Upper lobe of right lung (tissue), 1 donor: ENCODE results near the gene IRGC. TPM values are rescaled to one million over a fixed set of nuclear protein-coding genes. Genes with fewer than 3 reads are reported as not detected.

Source experiments
- ATAC-seq: fragments of 200-7000 bp; cut with Tn5 transposase; one replicate; pipeline ENCODE4 v1.9.1; 2020; ENCODE audit warnings: mild to moderate bottlenecking, moderate library complexity
- DNase-seq: peaks from one replicate; pipeline ENCODE4 v3.0.0-alpha.2; 2020
- H3K27ac ChIP-seq: fragments of 200-600 bp; one replicate; pipeline ENCODE4 v1.8.0; 2022
- H3K27me3 ChIP-seq: fragments of 200-600 bp; one replicate; pipeline ENCODE4 v1.8.0; 2022; ENCODE audit warnings: mild to moderate bottlenecking
- H3K36me3 ChIP-seq: fragments of 200-600 bp; one replicate; pipeline ENCODE4 v1.8.0; 2022
- H3K4me1 ChIP-seq: fragments of 200-600 bp; one replicate; pipeline ENCODE4 v1.8.0; 2022
- H3K4me3 ChIP-seq: fragments of 200-600 bp; one replicate; pipeline ENCODE4 v1.8.0; 2022; ENCODE audit warnings: mild to moderate bottlenecking
- H3K9me3 ChIP-seq: fragments of 200-600 bp; one replicate; pipeline ENCODE4 v1.8.0; 2022
- intact Hi-C: fragments of 100-400 bp; cut with DNase I; formaldehyde crosslinking; loops from one replicate; pipeline ENCODE4 v1.11.0; 2022
- total RNA-seq: library from RNA; stranded (reverse); fragmentation: NEBNext Ultra II Directional; extraction: Animal tissue kit (Norgen Biotek cat#: 25700); gene quantifications from one replicate; pipeline ENCODE4 v1.2.1, GENCODE V29; 2021
- TF ChIP-seq, protein P1 (sequence below): fragments of 200-600 bp; IDR thresholded peaks from one replicate; pipeline ENCODE4 v1.8.0; 2022; ENCODE audit warnings: antibody characterized with exemption
- donor health status: DM: no; HTN: yes; CAD: no; lungs with severe emphysema.

The IRGC gene
- total RNA-seq, 1 donor from 2014 or later, result not detected

DNA sequence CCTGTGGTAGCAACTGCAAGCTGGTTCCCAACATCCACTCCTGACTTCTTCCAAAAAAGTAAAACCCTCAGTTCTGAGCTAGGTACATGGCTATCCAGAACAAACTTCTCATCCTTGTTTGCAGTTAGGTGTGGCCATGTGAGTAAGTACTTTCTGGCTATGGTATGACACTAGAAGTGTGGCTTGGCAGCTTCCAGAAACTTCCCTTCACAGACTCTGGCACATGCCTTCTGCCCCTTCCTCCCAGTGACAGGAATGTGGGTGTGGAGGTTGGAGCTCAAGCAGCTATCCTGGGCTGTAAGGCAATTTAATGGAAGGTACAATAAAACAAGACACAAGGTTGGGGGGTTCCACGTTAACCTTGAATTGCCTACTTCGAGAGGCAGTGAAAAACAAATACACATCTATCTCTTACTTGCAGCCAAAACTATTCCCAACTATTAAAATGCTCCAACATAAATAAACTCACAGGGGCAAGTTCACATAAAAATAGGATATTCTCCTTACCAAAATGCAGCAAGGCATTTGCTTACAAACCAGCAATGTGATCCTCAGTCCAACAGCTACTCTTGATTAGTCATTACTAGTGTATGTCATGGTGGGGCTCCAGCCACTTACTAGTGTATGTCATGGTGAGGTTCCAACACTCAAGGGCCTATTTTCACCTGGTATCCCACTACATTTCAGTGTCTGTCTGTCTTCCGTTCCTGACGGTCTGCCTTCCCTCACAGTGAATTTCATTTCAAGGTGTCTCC lies 35.8 kb downstream of the IRGC start:
- H3K9me3 ChIP-seq, result no peaks in the 10 kb centered on the region
- H3K4me1 ChIP-seq, result peaks cover 18% of the 10 kb centered on the region
- DNase-seq, result no peak
- H3K27me3 ChIP-seq, result no peaks in the 10 kb centered on the region
- TF ChIP-seq, protein P1, sequence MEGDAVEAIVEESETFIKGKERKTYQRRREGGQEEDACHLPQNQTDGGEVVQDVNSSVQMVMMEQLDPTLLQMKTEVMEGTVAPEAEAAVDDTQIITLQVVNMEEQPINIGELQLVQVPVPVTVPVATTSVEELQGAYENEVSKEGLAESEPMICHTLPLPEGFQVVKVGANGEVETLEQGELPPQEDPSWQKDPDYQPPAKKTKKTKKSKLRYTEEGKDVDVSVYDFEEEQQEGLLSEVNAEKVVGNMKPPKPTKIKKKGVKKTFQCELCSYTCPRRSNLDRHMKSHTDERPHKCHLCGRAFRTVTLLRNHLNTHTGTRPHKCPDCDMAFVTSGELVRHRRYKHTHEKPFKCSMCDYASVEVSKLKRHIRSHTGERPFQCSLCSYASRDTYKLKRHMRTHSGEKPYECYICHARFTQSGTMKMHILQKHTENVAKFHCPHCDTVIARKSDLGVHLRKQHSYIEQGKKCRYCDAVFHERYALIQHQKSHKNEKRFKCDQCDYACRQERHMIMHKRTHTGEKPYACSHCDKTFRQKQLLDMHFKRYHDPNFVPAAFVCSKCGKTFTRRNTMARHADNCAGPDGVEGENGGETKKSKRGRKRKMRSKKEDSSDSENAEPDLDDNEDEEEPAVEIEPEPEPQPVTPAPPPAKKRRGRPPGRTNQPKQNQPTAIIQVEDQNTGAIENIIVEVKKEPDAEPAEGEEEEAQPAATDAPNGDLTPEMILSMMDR, result no peak
- H3K4me3 ChIP-seq, result no peak overlapping the region
- intact Hi-C loops, result no loop called here
- H3K36me3 ChIP-seq, result peaks cover 45% of the 10 kb centered on the region
- H3K27ac ChIP-seq, result no peak overlapping the region
- ATAC-seq, result no peak

DNA sequence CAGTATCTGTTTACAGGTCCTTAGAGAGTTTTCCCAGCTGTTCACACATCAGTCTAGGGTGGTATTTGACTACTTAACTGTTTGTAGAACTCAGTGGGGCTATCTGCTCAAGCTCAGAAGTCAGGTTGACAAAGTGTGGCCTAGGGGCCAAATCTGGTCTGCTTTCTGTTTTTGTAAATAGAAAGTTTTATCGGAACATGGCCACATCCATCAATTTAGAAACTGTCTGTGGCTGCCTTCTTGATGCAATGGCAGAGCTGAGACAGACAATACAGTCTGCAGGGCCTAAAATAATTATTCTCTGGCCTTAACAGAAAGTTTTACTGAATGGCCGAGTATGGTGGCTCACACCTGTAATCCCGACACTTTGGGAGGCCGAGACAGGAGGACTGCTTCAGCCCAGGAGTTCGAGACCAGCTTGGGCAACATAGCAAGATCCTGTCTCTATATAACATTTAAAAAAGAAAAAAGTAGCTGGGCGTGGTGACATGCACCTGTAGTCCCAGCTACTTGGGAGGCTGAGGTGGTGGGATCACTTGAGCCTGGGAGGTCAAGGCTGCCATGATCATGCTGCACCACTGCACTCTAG lies 36.5 kb downstream of the IRGC start:
- ATAC-seq (no peak), DNase-seq (no peak)
- Histone ChIP-seq H3K27ac (no peak overlapping the region), H3K4me1 (peaks cover 18% of the 10 kb centered on the region), H3K4me3 (no peak overlapping the region), H3K27me3 (no peaks in the 10 kb centered on the region), H3K9me3 (no peaks in the 10 kb centered on the region), H3K36me3 (peaks cover 38% of the 10 kb centered on the region)
- intact Hi-C loops, result no loop called here
- TF ChIP-seq, protein P1, result no peak

DNA sequence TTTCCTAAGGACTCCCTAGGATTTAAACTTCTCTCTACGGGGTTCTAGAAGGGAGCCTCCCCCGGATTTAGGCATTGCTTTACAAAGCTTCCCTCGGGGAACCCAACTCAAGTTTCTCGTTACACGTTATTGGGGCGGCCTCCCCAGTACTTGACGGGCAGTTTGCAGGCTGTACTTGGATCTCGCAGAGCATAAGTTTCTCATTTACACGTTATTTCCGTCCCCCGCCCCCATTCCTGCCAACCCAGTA lies 38.3 kb downstream of the IRGC start:
- intact Hi-C loops, result no loop called here

DNA sequence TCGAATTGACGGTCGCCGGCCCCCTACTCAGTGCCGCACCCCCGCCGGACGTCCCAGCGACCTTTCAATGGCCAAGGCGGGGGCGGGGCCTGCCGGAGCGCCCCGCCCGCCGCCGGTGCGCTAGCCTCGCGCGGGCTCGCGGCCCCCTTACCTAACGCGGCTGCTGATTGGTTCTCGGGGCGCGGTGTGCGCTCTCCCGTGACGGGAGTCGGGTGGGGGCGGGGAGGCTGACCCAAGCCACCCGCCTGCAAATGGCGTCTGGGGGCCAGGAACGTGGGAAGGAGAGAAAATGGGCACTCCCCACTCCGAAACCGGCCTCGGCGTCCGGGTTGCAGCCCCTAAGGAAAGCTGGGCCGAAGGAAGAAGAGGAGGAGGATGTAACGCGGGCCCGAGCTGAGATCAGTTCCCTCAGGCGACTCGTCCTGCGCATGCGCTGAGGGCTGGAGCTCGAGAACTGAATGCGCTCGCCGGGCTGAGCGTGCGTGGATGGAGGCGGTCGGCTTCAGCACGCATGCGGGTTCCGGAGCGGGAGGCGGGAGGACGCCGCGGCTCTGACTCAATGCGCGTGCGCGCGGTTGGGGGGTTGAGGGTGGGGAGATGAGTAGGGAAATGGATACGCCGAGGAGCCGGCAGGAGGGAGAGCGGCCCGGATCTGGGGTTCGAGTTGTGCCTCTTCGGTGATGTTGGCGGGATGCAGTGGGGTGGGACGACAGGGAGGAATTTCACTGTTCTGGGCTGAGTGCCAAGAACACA lies 38.8 kb downstream of the IRGC start, which contains the start of gene SMG9:
SMG9 (minus strand) TSS at position 460 of the 753 bp plus-strand sequence. CDS start 4,221 bp downstream, outside the sequence.
- intact Hi-C loops, result no loop called here
- H3K9me3 ChIP-seq, result no peaks in the 10 kb centered on the region
- no peaks in the 10 kb centered on the region for H3K27me3 ChIP-seq
- peak within 1 kb of the TSS; percentile 69 for H3K4me3 ChIP-seq
- ATAC-seq (peak; percentile 94), DNase-seq (peak; percentile 100)
- TF ChIP-seq, protein P1, result no peak
- H3K27ac ChIP-seq, result peak within 1 kb of the TSS; percentile 97
- H3K36me3 ChIP-seq, result peaks cover 15% of the 10 kb centered on the region
- peaks cover 18% of the 10 kb centered on the region for H3K4me1 ChIP-seq

More for the DNA sequence above, 38.3 kb downstream of the IRGC start:
- Histone ChIP-seq H3K9me3 (no peaks in the 10 kb centered on the region), H3K4me3 (peak overlapping the region; percentile 69), H3K27me3 (no peaks in the 10 kb centered on the region), H3K4me1 (peaks cover 18% of the 10 kb centered on the region), H3K36me3 (peaks cover 20% of the 10 kb centered on the region), H3K27ac (peak overlapping the region; percentile 97)
- TF ChIP-seq, protein P1, result no peak
- DNase-seq (no peak), ATAC-seq (no peak)

GRCh38 chr19:43755256-43755801 lies 39.5 kb downstream of the IRGC start:
- DNase-seq (peak; percentile 92), ATAC-seq (peak; percentile 55)
- Histone ChIP-seq H3K36me3 (peaks cover 8% of the 10 kb centered on the region), H3K4me3 (peak overlapping the region; percentile 69), H3K27me3 (no peaks in the 10 kb centered on the region), H3K27ac (peak overlapping the region; percentile 97), H3K9me3 (no peaks in the 10 kb centered on the region), H3K4me1 (peaks cover 18% of the 10 kb centered on the region)
- intact Hi-C loops, result no loop called here
- TF ChIP-seq, protein P1, result no peak
